Tibial nerve (tissue), 4 donors: ENCODE data around the gene ATP6V0D1. TPM values are rescaled to one million over a fixed set of nuclear protein-coding genes. Genes with fewer than 3 reads are reported as not detected.

Source experiments
- DNase-seq, 2 donors: peaks; one replicate each; pipeline ENCODE4 v3.0.0-alpha.2; 2019; ENCODE audit warnings: low spot score in 2 of 2
- H3K27ac ChIP-seq, 4 donors: fragments of 200-600 bp; sonication (generic) in 3 of 4; one replicate each; pipeline ENCODE4 v1.5.1; 2017 to 2019; ENCODE audit warnings: mild to moderate bottlenecking in 1 of 4
- H3K27me3 ChIP-seq, 2 donors: fragments of 200-600 bp; sonication (generic) in 1 of 2; one replicate each; pipeline versions ENCODE4 v1.5.1 to v1.6.0; 2017 to 2019
- H3K36me3 ChIP-seq, 3 donors: fragments of 200-600 bp; sonication (generic); one replicate each; pipeline ENCODE4 v1.5.1; 2018 to 2019
- H3K4me1 ChIP-seq, 4 donors: fragments of 200-600 bp; sonication (generic) in 3 of 4; one replicate each; pipeline ENCODE4 v1.5.1; 2017 to 2019
- H3K4me3 ChIP-seq, 4 donors: fragments of 200-600 bp; sonication (generic) in 3 of 4; one replicate each; pipeline ENCODE4 v1.5.1; 2017 to 2019; ENCODE audit warnings: mild to moderate bottlenecking in 1 of 4, moderate library complexity in 1 of 4
- H3K9me3 ChIP-seq, 4 donors: fragments of 200-600 bp; sonication (generic) in 3 of 4; one replicate each; pipeline ENCODE4 v1.5.1; 2017 to 2019
- EP300 ChIP-seq, 2 donors: sonication (generic); formaldehyde crosslinking; IDR thresholded peaks; one replicate each; pipeline ENCODE4 v1.6.1; 2017; ENCODE audit warnings: antibody characterized with exemption in 2 of 2, mild to moderate bottlenecking in 1 of 2
- POLR2A ChIP-seq, 2 donors: fragments of 450-650 bp; IDR thresholded peaks; one replicate each; pipeline ENCODE4 v1.6.1; 2017; ENCODE audit warnings: antibody characterized with exemption in 2 of 2, mild to moderate bottlenecking in 2 of 2, moderate library complexity in 2 of 2
- WGBS, 2 donors: methylation state at CpG; one replicate each; pipeline ENCODE4 v1.1.5; 2018; 5-methylcytosine and 5-hydroxymethylcytosine counted together
- total RNA-seq, 4 donors: library from RNA; depleted of rRNA; stranded (reverse); fragments of >200 nt; gene quantifications; one replicate each; pipeline ENCODE4 v1.1.0, GENCODE V29; 2016
- TF ChIP-seq, protein P1 (sequence below), 5 experiments: fragments of 200-600 bp in 3 of 5; fragments of 450-650 bp in 2 of 5; sonication (generic) in 3 of 5; IDR thresholded peaks; one replicate each; pipeline ENCODE4 v1.5.1; 2016 to 2019; ENCODE audit warnings: antibody characterized with exemption in 5 of 5, mild to moderate bottlenecking in 3 of 5, moderate library complexity in 2 of 5

ATP6V0D1 gene
- total RNA-seq, 4 donors from 2014 or later: 55.1 to 113 (median 73.7) TPM

DNA sequence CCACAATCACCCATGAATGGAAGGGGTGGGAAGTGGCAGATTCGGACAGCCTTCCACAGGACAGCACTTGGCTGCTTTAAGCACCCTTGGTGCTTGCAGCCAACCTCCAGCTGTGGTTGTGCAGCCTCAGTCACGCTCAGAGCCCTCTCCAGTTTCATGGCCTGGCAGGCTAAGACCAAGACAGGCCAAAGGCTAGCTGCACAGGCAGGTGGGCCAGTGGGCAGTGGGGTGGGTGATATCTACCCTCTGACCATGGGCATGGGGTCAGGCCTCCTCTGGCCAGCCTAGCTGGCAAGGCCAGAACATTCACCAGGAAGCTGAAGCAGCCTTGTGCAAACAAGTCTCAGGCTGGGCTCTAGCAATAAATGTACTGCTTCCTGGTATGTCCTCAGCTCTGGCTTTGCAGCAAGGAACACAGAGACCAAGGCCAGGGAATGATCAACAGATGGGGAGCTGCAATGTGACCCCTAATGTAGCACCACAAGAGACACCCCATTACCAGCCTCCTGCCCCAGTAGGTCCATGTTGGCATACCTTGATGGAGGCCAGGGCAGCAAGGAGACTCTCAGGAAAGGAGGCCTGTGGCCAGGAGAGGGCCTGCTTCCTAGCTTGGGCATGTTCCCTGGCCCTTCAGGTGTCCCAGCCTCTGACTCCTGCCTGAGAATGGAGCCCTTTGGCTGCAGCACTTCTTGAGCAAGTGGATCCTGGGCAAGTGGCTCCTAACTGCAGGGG is 29.1 kb downstream of the ATP6V0D1 start:
- 67 to 86% methylated on average over 1 of the region's 2 CpGs for WGBS, 2 donors
- Histone ChIP-seq H3K36me3 (peaks cover 0 to 35% (median 0%) of the 10 kb centered on the region in 3 donors), H3K27ac (peak overlapping the region in 1 of 4 donors; percentile 66), H3K9me3 (no peaks in the 10 kb centered on the region), H3K4me3 (no peak overlapping the region), H3K27me3 (no peaks in the 10 kb centered on the region), H3K4me1 (peaks cover 0 to 71% (median 34%) of the 10 kb centered on the region in 4 donors)
- no peak for DNase-seq
- TF ChIP-seq EP300 (IDR thresholded peaks at IDR 0.05) (no peak), POLR2A (IDR thresholded peaks at IDR 0.05) (no peak)
- TF ChIP-seq, protein P1, sequence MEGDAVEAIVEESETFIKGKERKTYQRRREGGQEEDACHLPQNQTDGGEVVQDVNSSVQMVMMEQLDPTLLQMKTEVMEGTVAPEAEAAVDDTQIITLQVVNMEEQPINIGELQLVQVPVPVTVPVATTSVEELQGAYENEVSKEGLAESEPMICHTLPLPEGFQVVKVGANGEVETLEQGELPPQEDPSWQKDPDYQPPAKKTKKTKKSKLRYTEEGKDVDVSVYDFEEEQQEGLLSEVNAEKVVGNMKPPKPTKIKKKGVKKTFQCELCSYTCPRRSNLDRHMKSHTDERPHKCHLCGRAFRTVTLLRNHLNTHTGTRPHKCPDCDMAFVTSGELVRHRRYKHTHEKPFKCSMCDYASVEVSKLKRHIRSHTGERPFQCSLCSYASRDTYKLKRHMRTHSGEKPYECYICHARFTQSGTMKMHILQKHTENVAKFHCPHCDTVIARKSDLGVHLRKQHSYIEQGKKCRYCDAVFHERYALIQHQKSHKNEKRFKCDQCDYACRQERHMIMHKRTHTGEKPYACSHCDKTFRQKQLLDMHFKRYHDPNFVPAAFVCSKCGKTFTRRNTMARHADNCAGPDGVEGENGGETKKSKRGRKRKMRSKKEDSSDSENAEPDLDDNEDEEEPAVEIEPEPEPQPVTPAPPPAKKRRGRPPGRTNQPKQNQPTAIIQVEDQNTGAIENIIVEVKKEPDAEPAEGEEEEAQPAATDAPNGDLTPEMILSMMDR (IDR thresholded peaks at IDR 0.05): no peak

DNA sequence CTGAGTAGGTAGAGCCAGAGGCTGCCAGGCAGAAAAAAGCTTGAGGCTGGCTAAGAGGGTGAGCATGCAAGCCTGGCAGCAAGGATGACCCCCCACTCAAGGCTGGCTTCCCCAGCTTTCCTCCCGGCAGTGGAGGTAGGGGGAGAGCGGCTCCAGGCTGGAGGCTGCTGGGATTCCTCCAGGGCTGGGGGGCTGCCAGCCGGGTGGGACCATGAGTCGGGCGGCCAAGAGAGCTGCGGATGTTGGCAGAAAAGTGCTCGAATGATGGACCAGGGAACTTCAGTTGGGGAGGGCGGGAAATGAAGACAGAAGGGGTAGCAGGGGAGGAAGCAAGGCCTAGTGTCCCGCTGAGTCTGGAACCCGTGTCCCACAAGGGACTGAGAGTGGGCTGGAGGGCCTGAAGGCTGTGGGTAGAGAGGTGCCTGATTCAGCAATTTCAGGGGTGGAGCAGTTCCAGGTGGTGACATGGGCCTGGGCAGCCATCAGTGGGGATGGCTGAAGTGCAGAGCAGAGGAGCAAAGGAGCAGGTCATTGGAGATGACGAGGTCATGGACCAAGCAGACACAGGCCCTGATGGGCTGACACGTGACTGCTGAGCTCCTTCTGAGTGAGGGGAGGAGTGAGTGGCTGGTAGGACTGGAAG is 29.8 kb downstream of the ATP6V0D1 start:
- Histone ChIP-seq H3K4me3 (no peak overlapping the region), H3K36me3 (peaks cover 0 to 35% (median 0%) of the 10 kb centered on the region in 3 donors), H3K27me3 (no peaks in the 10 kb centered on the region), H3K4me1 (peaks cover 0 to 71% (median 34%) of the 10 kb centered on the region in 4 donors), H3K9me3 (no peaks in the 10 kb centered on the region), H3K27ac (peak overlapping the region in 1 of 4 donors; percentile 66)
- DNase-seq: no peak
- no peak for TF ChIP-seq EP300 (IDR thresholded peaks at IDR 0.05)
- TF ChIP-seq, protein P1 (IDR thresholded peaks at IDR 0.05): no peak
- no peak for TF ChIP-seq POLR2A (IDR thresholded peaks at IDR 0.05)
- 75 to 82% methylated on average over 12 of the region's 12 CpGs for WGBS, 2 donors

DNA sequence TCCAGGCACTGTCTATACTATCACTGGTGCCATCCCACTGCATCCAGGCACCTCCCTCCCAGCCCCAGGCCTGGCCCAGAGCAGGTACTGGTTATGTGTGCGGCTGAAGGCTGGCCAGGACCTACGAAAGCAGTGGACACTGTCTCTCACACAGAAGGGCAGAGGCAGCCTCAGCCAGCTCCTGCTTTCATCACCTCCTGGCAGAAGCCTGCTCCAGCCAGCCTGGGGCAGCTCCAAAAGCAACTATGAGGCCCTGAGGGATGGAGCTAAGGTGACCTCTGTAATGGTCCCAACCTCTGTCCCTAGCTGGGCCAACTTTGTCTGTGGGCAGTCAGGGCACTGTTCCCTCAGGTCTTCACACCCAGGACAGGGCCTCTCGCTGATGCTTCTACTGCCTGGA is 31.2 kb downstream of the ATP6V0D1 start:
- TF ChIP-seq, protein P1 (IDR thresholded peaks at IDR 0.05): no peak
- no peak for TF ChIP-seq POLR2A (IDR thresholded peaks at IDR 0.05)
- TF ChIP-seq EP300 (IDR thresholded peaks at IDR 0.05): no peak
- no peaks in the 10 kb centered on the region for H3K27me3 ChIP-seq
- peaks cover 0 to 77% (median 43%) of the 10 kb centered on the region in 4 donors for H3K4me1 ChIP-seq
- WGBS, 2 donors: 73 to 93% methylated on average over 3 of the region's 3 CpGs
- no peak for DNase-seq
- H3K9me3 ChIP-seq: no peaks in the 10 kb centered on the region
- H3K4me3 ChIP-seq: no peak overlapping the region
- H3K36me3 ChIP-seq: peaks cover 0 to 35% (median 0%) of the 10 kb centered on the region in 3 donors
- H3K27ac ChIP-seq: peak overlapping the region in 2 of 4 donors; percentile 25 to 68

DNA sequence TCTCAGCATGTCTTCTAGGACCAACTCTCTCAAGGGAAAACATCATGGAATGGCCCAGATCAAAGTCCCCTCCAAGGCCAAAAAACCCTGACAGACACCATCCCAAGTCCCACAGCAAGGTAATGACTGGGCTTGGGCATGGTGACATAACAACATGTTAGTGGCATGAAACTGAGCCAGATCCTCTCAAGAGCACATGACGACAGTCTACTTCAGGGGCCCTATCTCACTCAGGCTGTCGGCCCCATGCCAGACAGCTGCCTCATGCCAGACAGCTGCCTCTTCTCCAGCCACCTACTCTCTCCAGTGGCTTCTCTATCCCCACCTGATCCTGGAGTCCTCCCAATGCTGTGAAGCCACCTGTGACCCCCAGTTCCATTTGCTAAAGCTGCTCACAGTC is 31.6 kb downstream of the ATP6V0D1 start:
- Histone ChIP-seq H3K36me3 (peaks cover 0 to 35% (median 0%) of the 10 kb centered on the region in 3 donors), H3K27me3 (no peaks in the 10 kb centered on the region), H3K9me3 (no peaks in the 10 kb centered on the region), H3K27ac (peak overlapping the region in 2 of 4 donors; percentile 25 to 68), H3K4me3 (no peak overlapping the region), H3K4me1 (peaks cover 0 to 78% (median 45%) of the 10 kb centered on the region in 4 donors)
- DNase-seq: no peak
- 59 to 77% methylated on average over 2 of the region's 2 CpGs for WGBS, 2 donors
- TF ChIP-seq, protein P1 (IDR thresholded peaks at IDR 0.05): no peak
- TF ChIP-seq POLR2A (IDR thresholded peaks at IDR 0.05) (no peak), EP300 (IDR thresholded peaks at IDR 0.05) (no peak)

DNA sequence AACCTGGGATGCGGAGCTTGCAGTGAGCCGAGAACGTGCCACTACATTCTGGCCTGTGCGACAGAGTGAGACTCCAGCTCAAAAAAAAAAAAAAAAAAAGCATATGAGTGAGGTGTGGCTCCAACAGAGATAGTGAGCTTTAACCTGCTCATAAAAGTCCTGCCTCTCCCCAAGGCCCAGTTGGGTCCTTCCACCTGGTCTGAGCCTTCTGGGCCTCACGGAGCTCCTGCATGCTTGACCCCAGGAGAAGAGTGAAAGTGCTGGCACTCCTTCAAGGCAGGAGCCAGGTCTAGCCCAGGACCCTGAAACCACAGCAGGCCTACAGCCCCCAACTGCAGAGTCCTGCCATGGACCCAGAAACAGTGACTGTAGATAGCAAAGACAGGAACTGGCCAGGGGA is 32.4 kb downstream of the ATP6V0D1 start:
- Histone ChIP-seq H3K4me3 (no peak overlapping the region), H3K4me1 (peaks cover 0 to 78% (median 46%) of the 10 kb centered on the region in 4 donors), H3K27ac (peak overlapping the region in 1 of 4 donors; percentile 68), H3K9me3 (no peaks in the 10 kb centered on the region), H3K27me3 (no peaks in the 10 kb centered on the region), H3K36me3 (peaks cover 0 to 41% (median 0%) of the 10 kb centered on the region in 3 donors)
- WGBS, 2 donors: 95 to 100% methylated on average over 5 of the region's 5 CpGs
- no peak for DNase-seq
- TF ChIP-seq EP300 (IDR thresholded peaks at IDR 0.05) (no peak), POLR2A (IDR thresholded peaks at IDR 0.05) (no peak)
- TF ChIP-seq, protein P1 (IDR thresholded peaks at IDR 0.05): no peak
